ENCODE data around the gene LAMB3. TPM values are rescaled to one million over a fixed set of nuclear protein-coding genes. Genes with fewer than 3 reads are reported as not detected.

Gene LAMB3
- total RNA-seq, 1 donor from 2014 or later = 3.6 TPM

DNA sequence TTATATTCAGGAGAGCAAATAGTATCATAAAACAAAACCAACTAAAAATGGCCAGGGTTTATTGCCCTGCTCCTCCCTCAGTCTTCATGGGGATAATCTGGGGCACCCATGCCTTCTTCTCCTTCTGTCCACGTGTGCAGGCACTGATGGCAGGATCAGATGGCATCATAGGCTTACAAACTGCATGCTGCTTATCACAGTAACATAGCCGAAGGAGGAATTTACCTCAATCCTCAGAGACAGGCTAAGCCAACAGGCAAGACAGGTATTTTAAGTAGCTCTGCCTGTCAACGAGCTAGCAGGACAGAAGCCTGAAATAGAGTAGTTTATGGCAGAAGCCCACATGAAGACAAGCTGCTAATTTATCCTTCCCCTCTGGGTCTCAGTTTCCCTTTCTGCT lies 9.4 kb downstream of the LAMB3 start:
- DNase-seq (ENCODE audit: low spot score) = no peak
- intact Hi-C loops (cut with DNase I) = loop anchor here (1.0 to 2.0 kb wide), 3 partner anchors 18 to 100 kb away; partner anchors contain the start of gene G0S2

DNA sequence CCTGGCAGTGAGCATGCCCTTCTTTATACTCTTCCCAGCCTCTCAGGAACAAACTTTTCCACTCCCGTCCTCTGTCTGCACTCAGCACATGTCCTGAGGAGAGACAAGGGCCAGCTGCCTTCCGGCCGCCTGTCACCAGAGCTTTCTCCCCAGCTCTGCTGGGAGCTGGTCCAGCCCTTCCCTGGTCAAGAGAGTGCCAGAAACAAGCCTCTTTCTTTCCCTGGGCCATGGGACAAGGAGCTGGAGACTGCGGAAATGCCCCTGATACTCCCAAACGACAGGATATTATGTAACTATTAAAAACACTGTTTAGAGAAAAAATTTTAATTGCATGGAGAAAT lies 10.4 kb downstream of the LAMB3 start:
- intact Hi-C loops (cut with DNase I) = loop anchor here (2.0 kb wide), 2 partner anchors 17 to 101 kb away; no protein-coding TSS in a partner anchor

DNA sequence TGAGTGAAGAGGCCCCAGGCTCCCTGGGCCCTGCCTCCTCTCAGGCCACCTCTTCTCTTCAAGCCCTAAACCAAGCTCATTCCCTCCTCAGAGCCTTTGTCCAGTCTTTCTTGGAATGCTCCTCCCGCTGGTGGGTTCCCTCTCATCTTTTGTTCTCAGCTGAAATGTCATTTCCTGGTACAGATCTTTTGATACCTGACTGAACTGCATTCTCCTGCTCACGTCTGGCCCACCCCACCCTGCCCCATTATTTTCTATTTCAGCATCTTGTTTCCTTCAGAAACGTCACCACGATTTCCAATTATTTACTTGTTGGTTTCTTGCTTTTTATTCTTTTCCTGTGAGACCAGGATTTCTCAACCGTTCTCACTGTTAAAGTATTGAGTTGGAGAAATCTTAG lies 16.4 kb downstream of the LAMB3 start:
- intact Hi-C loops (cut with DNase I) = no loop called here
- DNase-seq (ENCODE audit: low spot score) = no peak

More for the DNA sequence above, 10.4 kb downstream of the LAMB3 start:
- peak; percentile 93 for DNase-seq (ENCODE audit: low spot score)

DNA sequence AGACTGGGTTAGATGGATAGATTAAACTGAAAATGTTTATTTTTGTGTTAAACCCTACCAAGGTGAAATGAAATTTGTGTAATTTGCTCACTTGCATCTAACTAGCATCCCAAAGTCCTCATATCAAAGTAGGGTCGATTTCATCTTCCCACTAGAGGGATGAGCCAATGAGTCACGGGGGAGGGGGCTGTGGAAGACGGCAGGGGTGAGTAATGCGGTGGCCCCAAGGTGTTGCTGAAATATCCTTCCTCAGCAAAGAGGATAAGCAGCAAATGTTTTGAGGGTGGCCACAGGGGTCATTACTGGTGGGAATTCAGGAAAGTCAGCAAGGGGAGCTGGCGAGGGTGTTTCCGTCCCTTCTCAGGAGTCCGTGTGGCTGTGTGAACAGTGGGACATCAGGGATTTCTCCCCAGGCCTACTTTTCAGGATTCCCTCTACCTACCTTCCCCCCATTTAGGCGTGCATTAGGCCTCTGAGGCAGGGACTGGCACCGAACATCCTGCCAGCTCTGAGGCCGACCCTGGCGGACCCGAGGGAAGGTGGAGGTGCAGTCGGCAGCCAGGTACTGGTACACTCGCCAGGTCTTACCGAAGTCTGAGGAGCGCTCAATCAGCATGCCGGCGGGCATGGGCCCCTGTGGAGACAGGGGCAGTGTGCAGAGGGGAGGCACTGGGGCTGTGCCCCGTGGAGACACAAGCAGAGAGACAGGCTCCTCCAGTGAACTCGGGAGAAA lies 18.1 kb downstream of the LAMB3 start:
- intact Hi-C loops (cut with DNase I) = no loop called here
- DNase-seq (ENCODE audit: low spot score) = no peak

DNA sequence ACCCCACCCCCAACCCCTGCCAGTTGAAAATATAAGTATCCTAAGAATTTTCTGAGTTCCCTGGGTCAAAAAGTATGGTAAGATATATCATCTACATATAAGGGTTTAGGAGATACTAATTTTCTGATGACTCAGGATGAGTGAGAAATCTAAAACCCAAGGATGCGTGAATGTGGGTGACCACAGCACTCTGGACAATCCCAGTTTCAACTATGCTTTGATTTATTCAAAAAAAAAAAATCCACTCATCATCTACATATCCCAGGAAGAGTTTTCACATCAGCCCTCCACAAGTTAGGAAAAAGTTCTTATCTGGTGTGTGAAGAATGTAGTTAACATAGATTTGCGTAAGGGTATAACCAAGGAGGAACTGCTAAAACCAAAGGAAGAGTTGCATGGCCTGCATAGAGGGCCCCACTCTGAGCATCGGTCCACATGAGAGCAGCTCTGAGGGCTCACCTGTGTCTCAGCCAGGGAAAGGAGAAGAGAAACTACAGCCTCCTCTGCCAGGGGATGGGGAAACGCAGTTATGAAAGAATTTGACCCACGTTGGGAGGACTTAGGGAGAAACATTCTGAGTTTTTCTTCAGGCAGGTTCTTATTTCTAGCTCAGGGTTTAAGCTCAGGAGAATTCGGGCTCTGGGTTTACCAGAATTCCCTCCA lies 18.8 kb downstream of the LAMB3 start:
- intact Hi-C loops (cut with DNase I) = no loop called here
- DNase-seq (ENCODE audit: low spot score) = no peak

DNA sequence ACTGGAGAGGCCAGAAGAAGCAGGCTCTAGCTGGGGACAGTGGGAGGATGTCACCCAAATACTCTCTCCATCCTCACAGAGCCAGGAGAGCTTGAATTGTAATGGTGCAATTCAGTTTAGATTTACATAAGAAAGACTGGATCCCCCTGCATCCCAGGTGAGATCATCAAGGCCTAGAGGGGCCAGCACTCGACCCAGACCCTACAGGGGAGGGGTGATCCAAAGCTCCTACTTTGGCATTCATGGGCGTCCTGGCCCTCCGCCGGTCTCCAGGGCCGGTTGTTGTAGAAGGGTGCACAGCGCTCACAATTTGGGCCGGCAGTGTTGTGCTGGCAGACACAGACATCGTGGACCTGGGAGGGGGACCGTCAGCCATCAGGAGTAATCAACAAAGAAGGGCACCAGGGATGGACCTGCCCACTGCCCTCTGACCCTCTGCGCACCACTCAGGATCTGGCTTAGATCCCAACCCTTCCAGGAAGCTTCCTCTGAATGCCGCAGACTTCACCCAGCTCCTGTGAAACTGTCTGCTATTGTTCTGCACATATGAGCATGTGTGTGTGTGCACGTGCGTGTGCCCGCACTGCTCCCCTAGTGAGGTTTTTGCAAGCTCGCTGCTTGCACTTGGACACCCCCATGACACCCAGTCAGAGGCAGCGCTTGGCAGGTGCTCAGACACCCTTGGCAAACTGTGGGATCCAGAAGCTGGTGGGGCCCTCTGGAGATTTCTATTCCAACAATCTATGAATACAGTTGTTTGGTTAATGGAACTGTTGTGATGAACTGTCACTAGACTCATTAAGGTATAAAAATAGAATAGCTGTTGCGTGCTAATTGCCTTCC lies 21.6 kb downstream of the LAMB3 start:
- no peak for DNase-seq (ENCODE audit: low spot score)

DNA sequence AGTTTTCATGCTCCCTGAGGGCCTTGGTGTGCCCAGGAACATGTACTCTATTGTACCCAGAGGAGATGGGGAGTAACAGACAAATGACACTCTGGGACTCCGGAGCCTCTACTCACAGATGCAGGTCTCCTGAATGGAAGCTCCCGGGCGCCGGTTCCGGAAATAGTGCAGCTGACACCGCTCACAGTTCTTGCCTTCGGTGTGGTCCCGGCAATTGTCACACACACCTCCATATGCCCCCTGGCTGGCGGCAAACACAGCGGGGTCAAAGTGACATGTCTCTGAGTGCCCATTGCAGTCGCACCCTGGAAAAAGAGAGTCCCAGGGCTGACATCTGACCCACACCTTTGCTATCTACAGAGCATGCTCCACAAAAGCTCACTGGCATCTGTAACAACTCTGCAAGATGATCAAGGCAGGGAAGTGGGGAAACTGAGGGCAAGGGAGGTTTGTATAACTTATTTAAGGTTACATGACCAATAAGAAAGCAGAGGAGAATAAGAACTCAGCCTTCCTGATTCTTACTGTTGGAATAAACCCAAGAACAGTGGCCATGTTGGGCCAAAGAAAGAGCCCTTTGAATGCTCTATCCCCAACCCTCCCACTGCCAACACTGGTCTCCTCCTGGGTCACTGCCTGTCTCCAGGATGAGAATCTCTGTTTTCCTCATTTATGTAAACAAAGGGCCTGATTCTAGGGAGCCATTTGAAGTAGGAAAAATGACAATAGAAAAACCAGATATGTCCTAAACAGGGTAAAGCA lies 22.4 kb downstream of the LAMB3 start:
- no peak for DNase-seq (ENCODE audit: low spot score)
- intact Hi-C loops (cut with DNase I) = loop anchor here (5.0 kb wide), 1 partner anchor 117 kb away; no protein-coding TSS in a partner anchor

More for the DNA sequence above, 21.6 kb downstream of the LAMB3 start:
- intact Hi-C loops (cut with DNase I) = no loop called here

DNA sequence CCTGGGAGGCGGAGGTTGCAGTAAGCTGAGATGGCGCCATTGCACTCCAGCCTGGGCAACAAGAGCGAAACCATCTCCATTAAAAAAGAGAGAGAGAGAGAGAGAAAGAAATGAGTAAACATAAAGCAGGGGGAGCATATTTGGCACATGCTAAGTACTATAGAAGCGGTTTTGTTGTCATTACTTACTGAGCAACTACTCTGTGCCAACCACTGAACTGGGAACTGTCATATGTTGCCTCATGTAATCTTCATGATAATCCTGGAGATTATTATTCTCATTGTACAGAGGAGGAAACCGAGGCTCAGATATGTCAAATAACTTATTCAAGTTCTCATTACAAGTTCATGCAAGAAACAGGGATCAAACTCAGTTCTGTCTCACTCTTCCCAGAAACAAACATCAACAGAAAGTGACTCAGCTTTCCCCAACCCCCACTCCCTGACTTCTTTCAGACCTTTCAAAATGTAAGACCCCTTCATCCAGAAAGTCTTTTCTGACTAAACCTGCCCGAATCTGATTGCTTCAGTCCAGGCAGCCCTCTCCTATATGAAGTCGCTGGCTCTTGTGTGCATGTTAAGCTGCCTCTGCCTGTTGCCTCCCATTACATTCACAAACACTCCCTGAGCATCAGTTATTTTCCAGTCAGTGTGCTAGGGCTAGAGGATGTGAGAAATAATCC lies 23.5 kb downstream of the LAMB3 start:
- no peak for DNase-seq (ENCODE audit: low spot score)
- intact Hi-C loops (cut with DNase I) = loop anchor here (5.0 kb wide), 1 partner anchor 119 kb away; no protein-coding TSS in a partner anchor

DNA sequence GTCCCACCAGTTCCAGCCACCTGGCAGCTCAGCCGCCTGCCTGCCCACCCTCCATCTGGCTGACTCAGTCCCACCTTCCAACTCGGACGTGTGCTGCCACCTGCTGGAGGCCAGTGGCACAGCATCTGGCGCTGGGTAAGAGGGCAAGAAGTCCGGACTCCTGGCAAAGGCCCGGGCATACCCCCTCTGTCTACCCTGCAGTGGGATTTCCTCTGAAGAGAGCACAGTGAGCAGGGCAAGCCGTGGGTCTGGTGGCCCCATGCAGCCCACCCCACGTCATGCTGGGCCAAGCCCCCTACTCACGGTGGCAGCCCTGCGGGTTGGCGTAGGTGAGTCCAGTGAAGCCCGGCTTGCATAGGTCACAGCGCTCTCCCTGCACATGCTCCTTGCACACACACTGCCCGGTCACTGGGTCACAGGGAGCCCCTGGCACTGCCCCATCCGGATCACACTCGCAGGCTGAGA lies 24.5 kb downstream of the LAMB3 start:
- intact Hi-C loops (cut with DNase I) = loop anchor here (1.0 to 5.0 kb wide), 4 partner anchors 25 to 120 kb away; no protein-coding TSS in a partner anchor
- DNase-seq (ENCODE audit: low spot score) = peak; percentile 91

DNA sequence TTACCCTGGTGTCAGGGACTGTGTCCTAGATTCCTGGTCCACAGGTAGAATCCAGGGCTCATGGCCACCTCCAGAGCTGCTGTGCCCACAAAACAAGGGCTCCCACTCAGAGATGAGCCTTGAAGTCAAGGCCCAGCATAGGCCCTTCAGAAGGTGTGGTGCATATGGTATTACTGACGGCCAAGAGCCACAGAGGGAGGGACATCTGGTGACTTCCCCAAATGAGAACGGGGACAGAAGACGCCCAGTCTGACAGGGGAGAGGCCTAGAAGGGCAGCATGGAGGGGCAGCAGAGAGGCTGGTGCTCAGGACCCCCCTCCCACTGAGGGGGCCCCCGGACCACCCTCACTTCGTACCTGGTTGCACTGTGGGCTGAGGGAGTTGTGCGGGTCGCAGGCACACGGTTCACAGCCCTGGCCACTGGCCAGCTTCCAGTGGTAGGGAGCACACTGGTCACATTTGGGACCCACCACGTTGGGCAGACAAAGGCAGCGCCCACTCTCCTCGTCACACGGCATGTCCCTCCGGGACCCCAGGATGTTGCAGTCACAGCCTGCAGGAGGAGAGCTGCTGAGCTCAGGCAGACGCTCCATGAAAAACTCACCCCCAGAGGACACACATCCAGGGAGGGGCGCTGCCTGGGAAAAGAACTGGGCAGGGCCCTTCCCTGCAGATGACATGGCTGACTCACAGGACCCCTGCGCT lies 25.0 kb downstream of the LAMB3 start:
- intact Hi-C loops (cut with DNase I) = loop anchor here (1.0 to 5.0 kb wide), 4 partner anchors 25 to 120 kb away; no protein-coding TSS in a partner anchor
- no peak for DNase-seq (ENCODE audit: low spot score)

DNA sequence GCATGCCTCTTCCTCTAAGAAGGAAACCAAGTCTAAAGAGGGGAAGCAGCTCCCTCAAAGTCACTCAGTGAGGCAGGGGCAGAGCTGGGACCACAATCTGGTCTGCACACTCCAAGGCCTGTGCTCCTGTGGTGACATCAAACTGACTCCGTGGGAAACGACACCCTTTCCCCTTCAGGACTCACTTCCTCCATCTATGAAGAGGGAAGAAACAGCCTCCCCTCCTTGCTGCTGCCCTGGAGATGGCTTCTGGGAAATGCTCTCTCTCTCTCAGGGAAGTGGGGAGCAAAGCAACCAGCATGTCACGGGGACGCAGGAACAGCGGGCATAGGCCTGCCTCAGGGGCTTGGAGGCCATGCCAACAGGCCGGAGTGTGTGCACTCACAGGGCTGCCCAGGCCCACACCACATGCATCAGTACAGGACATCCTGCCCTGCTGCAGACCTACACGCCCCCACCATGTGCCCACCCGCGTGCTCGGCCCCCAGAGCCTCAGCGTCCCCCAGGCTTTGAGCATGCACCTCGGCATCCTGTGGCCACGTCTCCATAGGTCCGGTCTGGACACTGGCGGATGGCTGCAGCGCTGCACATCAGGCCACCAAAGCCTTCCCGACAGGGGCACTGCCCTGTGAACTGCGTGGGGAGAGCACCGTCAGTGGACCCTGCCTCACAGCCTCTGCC lies 25.7 kb downstream of the LAMB3 start:
- DNase-seq (ENCODE audit: low spot score) = no peak
- intact Hi-C loops (cut with DNase I) = loop anchor here (1.0 to 5.0 kb wide), 4 partner anchors 24 to 121 kb away; no protein-coding TSS in a partner anchor

DNA sequence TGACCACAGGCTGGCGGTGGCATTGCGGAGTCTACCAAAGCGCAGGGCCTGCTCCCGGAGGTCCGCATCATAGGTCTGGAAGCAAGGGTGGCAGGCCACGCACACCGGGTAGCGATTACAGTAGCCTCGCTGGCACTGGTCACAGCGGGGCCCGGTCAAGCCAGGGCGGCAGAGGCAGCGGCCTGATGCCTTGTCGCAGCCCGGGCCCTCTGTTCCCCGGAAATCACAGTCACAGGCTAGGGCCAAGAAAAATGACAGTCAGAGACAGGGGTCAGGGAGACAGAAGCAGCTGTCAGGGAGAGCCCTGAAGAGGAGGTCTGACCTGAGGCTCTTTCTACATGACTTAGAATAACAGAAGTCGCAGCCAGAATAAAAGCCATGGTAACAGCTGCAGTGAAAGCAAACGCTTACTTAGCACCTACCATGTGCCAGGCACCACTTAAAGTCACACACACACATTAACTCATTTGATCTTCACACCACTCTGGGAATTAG lies 26.4 kb downstream of the LAMB3 start:
- intact Hi-C loops (cut with DNase I) = loop anchor here (2.0 to 5.0 kb wide), 4 partner anchors 17 to 121 kb away; no protein-coding TSS in a partner anchor
- DNase-seq (ENCODE audit: low spot score) = no peak

DNA sequence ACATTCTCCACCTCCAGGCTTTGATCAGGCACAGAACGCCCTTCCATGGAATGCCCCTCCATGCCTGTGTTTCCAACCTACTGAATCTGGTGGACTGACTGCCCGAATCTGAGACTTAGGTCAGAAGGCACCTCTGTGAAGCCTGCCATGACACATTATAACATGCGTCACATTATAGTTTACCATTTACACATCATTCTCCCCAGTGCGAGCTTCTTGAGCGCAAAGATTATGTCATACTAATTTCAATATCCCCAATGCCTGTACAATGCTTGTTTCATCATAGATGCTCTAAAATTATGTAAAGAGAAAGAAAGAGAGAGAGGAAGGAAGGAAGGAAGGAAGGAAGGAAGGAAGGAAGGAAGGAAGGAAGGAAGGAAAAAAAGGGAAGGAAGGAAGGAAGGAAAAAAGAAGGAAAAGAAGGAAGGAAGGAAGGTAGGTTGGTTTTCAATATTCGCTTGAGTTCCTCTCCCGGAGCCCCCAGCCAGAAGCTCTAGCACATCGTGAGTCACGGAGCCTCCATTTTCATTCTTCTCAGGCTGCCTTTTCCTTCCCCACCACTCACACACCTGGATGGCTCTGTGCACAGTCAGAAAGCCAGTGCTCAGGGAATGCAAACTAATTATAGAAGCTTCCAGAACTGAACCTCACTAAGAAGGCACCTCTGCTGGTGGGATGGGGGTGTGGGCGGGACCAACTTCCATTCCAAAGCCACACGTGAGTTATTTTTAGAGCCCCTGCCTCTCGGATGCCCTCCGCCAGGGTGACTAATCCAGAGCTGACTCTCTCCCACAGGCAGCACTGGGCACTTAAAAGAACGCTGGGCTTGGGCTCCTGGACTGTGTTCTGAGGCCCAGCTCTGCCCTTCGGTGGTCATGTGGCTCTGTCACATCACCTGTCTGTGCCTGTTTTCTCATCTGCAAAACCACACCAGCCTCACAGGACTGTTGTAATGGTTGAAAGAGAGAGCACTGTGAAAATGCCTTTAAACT lies 27.4 kb downstream of the LAMB3 start:
- DNase-seq (ENCODE audit: low spot score) = peak; percentile 83
- intact Hi-C loops (cut with DNase I) = loop anchor here (2.0 to 5.0 kb wide), 2 partner anchors 18 to 122 kb away; no protein-coding TSS in a partner anchor

DNA sequence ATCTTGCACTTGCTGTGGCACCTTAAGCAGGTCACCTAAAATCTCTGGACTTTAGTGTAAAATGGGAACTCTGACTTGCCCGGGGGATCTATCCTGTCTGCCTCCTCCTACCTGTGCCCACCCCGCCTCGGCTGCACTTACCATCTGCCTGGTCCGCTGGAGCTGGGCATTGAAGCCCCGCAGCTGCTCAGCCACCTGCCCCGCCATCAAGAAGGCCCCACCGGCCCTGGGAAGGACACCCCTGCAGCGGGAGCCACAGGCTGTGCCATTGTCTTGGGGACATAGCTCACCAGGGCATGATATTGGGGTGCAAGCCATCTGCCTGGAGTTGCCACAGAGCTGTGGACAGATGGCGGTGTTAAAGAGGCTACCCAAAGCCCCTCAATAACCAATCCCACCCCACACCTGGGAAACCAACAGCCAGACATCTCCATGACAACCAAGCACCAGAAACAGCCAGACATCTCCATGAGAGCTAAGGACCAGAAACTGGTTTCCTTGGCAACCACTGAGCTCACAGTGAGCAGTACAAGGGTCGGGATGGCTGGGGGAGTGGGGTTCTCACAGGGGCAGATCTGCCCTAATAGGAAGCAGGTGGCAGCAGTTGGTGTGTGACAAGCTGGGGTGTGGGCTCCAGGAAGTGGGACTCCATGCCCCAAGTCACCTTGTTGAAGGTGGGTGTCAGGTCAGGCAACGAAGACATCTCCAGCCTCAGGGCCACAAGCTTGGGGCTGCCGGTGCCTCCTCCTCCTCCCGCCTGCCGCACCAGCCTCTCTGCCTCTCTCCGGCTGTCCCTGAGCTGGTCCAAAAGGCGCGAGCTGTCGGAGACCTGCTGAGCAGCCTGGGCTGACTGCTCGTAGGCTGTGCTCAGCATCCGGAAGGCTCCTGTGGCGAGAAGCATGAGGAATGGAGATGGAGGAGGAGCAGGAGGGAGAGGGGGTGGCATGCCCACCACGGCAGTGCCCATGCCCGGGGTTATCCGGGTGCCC lies 29.1 kb downstream of the LAMB3 start:
- DNase-seq (ENCODE audit: low spot score) = no peak
- intact Hi-C loops (cut with DNase I) = no loop called here

Measured in cardiac septum (tissue), 1 donor.